Retina (tissue), 1 donor: ENCODE data around the gene TRAPPC1.

Experiments used
- DNase-seq: peaks from one replicate; pipeline ENCODE4 v3.0.0-alpha.2; 2016

Gene TRAPPC1

GRCh38 chr17:7897090-7897489 is 34.7 kb downstream of the TRAPPC1 start:
- DNase-seq: no peak

GRCh38 chr17:7894866-7895265 is 36.9 kb downstream of the TRAPPC1 start:
- no peak for DNase-seq

DNA sequence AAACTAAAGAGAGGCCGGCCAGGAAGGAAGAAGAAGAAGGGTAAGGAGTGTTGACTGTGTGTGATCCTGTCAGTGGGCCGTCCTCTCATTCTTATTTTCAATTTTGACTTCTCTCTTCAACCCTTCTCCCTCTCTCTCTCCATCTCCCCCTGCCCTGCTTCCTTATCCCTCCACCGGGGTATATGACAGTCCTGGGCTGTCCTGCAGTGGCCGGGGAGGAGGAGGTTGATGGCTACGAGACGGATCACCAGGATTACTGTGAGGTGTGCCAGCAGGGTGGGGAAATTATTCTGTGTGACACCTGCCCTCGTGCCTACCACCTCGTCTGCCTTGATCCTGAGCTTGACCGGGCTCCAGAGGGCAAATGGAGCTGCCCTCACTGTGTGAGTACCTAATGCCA is 37.5 kb downstream of the TRAPPC1 start:
- no peak for DNase-seq

DNA sequence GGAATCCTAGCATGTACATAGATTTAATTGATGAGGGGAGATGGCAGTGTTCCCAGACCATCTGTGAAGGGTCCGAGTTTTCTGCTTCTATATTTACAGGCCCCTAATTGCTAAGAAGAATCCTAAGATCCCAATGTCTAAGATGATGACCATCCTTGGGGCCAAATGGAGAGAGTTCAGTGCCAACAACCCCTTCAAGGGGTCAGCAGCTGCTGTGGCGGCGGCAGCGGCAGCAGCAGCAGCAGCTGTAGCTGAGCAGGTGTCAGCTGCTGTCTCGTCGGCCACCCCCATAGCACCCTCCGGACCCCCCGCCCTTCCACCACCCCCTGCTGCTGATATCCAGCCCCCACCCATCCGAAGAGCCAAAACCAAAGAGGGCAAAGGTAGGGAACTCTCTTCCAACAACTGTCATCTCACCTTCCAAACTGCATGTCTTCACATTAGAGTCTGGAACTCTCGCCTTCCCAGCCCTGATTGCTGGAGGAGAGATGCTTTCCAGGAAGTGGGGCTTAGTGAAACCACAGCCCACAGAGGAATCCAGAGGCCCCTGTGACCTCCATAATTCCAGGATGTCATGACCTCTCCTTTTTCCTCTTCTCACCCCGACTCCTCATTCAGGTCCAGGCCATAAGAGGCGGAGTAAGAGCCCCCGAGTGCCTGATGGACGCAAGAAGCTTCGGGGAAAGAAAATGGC is 38.4 kb downstream of the TRAPPC1 start:
- no peak for DNase-seq

DNA sequence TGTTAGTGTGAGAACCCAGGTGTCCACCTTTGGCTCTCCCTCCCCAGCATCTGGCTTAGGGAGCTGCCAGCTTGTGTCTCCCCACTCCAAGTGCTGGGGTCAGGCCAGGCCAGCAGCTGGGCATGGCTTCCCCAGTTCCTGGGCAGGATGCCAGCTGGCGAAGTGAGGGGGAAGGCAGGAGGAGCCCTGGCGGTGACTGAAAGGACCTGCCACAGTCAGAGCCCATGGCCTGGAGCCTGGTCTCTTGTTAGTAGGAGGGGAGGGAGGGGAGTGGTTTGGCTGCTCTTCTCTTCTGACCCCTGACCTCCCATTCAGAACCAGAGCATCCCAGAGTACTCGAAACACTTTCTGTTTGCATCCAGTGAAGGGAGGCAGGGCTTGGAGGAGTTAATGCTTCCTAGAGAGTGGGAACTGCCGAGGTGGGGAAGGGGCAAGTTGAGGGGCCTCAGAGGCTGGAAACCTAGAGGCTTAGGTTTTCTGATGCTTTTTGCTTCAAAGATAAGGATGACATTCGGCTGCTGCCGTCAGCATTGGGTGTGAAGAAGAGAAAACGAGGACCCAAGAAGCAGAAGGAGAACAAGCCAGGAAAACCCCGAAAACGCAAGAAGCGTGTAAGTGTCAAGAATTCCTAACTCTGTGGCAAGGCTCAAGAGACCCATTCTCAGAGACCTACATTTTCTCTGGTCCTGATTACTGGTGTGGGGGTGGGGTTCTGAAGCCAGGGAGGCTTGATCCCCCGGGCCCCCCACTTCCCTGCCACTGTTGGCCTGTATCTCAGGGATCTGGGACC is 42.4 kb downstream of the TRAPPC1 start:
- peak; percentile 67 for DNase-seq

GRCh38 chr17:7888184-7888920 is 43.4 kb downstream of the TRAPPC1 start, which contains the start of gene CHD3:
TSS of gene CHD3 (plus strand) at chr17:7888789. CDS start at chr17:7889001, 212 bp downstream.
- DNase-seq: no peak

- peak; percentile 93 for DNase-seq
Measured at GRCh38 chr17:7887482-7888183, 44.1 kb downstream of the TRAPPC1 start.

GRCh38 chr17:7887038-7887481 is 44.7 kb downstream of the TRAPPC1 start:
- DNase-seq: no peak

GRCh38 chr17:7886227-7887037 is 45.3 kb downstream of the TRAPPC1 start:
- peak; percentile 76 for DNase-seq

GRCh38 chr17:7885367-7886226 is 46.1 kb downstream of the TRAPPC1 start:
- DNase-seq: peak; percentile 88

DNA sequence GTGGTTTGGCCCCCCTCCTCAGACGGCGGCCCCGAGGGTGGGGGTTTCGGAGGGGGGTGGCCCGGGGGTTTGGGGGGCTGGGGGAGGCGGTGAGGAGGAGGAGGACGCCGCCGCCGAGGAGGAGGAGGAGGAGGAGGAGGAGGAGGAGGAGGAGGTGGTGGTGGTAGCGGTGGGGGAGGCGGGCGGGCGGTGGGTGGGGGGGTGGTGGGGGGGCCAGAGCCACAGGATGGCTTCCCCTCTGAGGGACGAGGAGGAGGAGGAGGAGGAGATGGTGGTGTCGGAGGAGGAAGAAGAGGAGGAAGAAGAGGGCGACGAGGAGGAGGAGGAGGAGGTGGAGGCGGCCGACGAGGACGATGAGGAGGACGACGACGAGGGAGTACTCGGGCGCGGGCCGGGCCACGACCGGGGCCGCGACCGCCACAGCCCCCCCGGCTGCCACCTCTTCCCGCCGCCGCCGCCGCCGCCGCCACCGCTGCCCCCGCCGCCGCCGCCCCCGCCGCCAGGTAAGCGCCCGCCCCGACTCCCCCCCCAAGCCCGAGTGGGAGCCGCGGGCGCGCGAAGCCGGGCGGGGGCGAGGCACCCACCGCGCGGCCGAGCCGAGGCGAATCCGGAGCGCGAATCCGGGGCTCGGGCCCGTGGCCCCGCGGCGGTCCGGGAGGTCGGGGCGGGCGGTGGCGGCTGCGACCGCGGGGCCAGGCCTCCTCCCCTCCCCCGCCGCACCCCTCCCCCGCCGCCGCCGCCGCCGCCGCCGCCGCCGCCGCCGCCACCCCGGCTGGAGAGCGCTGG is 47.0 kb downstream of the TRAPPC1 start:
- peak; percentile 9 for DNase-seq

DNA sequence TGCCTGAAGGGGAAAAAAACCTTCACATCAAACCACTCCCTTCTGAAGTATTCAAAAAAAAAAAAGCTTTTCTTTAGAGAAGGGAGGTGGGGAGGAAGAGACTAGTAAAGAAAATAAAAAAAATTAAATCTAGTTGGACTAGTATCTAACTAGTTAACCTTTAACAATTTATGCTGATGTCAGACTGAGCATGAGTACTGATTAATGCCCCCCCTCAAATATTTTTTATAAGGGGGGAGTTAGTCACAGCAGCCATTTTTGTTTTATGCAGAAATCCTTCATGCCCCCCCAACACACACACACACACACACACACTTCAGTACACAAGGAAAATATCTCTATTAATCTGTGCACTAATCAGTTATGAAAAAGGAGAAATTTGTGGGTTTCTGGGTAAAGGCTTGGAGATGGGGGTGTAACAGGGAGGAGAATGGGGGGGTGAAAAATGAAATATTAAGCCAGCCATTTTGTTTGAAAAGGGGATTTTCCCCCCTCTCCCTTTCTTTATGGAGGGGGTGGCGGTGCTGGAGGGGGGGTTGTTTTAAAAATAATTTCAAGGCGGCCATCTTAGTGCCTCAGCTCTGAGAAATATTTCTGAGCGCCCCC is 47.9 kb downstream of the TRAPPC1 start:
- peak; percentile 42 for DNase-seq

DNA sequence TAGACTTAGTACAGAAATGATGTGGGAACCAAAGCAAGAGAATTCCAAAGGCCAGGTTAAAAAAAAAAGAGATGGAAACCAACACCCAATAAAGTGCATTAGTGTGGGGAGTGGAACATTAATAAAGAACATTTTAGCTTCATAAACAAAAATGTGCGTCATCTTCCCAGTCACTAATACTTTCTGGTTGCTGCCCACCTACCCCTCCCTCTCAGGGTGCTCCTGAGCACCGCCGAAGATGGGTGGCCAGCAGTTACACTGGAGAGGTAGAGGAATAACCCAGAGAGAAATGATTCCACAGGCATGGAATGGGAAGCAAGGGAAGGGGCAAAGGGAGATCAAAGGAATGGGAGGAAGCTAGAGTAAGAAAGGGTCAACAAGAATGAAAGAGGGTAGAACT is 49.1 kb downstream of the TRAPPC1 start:
- DNase-seq: no peak

DNA sequence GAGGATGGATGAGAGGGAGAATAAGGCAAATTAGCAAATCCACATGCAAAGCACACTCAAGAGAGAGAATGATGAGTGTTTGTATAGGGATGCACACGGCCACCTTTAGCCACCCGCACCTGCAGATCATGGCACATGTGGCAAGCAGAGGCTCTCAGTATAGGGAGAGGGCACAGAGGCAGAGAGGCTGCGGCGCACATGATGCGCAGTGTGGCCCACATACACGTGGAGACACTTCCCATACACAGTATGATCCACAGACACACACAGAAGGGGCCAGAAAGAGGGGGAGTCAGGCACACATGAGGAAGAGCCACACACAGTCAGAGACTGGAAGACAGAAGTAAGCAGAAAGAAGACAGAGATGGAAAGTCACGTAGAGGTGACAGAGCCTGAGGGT is 49.7 kb downstream of the TRAPPC1 start:
- no peak for DNase-seq

DNA sequence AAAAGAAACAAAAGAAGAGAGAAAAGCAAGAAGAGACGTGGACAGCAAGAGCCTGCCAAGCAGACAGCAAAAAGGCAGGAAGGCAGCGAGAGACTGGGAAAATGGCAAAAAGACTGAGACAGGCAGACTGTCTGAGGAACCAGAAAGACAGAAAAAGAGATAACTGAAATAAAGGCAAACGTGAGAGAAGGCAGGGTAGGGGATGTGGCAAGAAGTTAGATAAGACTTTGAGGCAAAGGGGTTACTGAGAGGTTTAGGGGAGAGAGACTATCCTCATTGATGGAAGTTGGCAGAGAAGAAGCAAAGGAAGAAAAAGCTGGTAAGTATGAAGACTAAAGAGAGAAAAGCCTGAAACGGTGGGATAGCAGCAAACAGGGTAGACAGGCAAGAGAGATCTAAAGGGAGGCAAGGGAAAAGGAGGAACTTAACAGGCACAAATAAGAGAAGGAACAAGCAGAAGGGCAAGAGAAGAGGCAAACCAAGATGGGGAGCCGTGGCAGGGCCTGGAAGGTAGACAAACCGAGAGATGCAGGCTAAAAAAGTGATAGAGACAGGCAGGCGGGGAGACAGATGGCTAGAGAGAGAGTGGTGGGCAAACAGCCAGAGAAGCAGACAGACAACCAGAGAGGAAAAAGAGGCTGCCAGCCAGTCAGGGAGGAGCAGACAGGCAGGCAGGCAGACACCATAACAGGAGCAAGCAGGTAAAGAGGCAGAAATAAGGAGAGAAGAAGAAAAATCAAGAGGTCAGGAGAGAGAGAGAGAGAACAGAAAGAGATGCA is 50.3 kb downstream of the TRAPPC1 start:
- DNase-seq: no peak
